ENCODE data around the gene FAM32A. TPM values are rescaled to one million over a fixed set of nuclear protein-coding genes. Genes with fewer than 3 reads are reported as not detected.

Gene FAM32A
- total RNA-seq, 1 experiment from 2014 or later, result 44.6 TPM

GRCh38 chr19:16157601-16158000 is 27.6 kb upstream of the FAM32A start:
- CTCF ChIA-PET, result no interaction called here
- in situ Hi-C loops (cut with HindIII; ENCODE audit: low pct_unique_long_range_greater_than_20kb, low sequenced_read_pairs) (no loop called here), intact Hi-C loops (cut with micrococcal nuclease; ENCODE audit: unreplicated experiment) (no loop called here)
- BruUV-seq (replicated peaks), result no TSS peak
- POLR2A ChIA-PET, result no interaction called here
- Histone ChIP-seq H3K36me3 (ENCODE audit: control insufficient read depth, insufficient read depth, low read length) (no peaks in the 10 kb centered on the region), H3K27me3 (ENCODE audit: control insufficient read depth, insufficient read depth, low read length) (no peaks in the 10 kb centered on the region), H3K27ac (ENCODE audit: low read length) (no peak overlapping the region), H3K4me3 (ENCODE audit: low read depth in 2 of 2, low read length in 2 of 2) (no peak overlapping the region), H3K4me1 (ENCODE audit: control insufficient read depth, insufficient read depth, low read length) (peaks cover 2% of the 10 kb centered on the region; the same call in 1 of the 2 replicates), H3K9me3 (ENCODE audit: control insufficient read depth, insufficient read depth, low read depth, low read length) (no peaks in the 10 kb centered on the region)
- DNase-seq (ENCODE audit: low read depth, low spot score) (no peak), ATAC-seq (no peak)
- no peak for TF ChIP-seq SIN3A (IDR thresholded peaks at IDR 0.05; ENCODE audit: borderline replicate concordance, insufficient read depth, low read depth, low read length)
- TF ChIP-seq REST (IDR thresholded peaks at IDR 0.05; ENCODE audit: insufficient read depth in 1 of 2, low read depth in 2 of 2, low read length in 1 of 2), result no peak
- no peak for TF ChIP-seq CTCF (IDR thresholded peaks at IDR 0.05)
- no peak for TF ChIP-seq TCF7L2 (IDR thresholded peaks at IDR 0.05; ENCODE audit: low read depth, low read length)
- no peak for TF ChIP-seq POLR2AphosphoS5 (IDR thresholded peaks at IDR 0.05; ENCODE audit: low read depth, low read length)

- intact Hi-C loops (cut with micrococcal nuclease; ENCODE audit: unreplicated experiment) (no loop called here), in situ Hi-C loops (cut with HindIII; ENCODE audit: low pct_unique_long_range_greater_than_20kb, low sequenced_read_pairs) (no loop called here)
- no TSS peak for BruUV-seq (replicated peaks)
- H3K4me3 ChIP-seq (ENCODE audit: low read depth in 2 of 2, low read length in 2 of 2), result no peak overlapping the region
- TF ChIP-seq CTCF (IDR thresholded peaks at IDR 0.05), result no peak
- TF ChIP-seq SIN3A (IDR thresholded peaks at IDR 0.05; ENCODE audit: borderline replicate concordance, insufficient read depth, low read depth, low read length), result no peak
- no peak for TF ChIP-seq REST (IDR thresholded peaks at IDR 0.05; ENCODE audit: insufficient read depth in 1 of 2, low read depth in 2 of 2, low read length in 1 of 2)
- TF ChIP-seq POLR2AphosphoS5 (IDR thresholded peaks at IDR 0.05; ENCODE audit: low read depth, low read length), result no peak
- TF ChIP-seq TCF7L2 (IDR thresholded peaks at IDR 0.05; ENCODE audit: low read depth, low read length), result no peak
- peaks cover 2% of the 10 kb centered on the region; the same call in 1 of the 2 replicates for H3K4me1 ChIP-seq (ENCODE audit: control insufficient read depth, insufficient read depth, low read length)
- H3K9me3 ChIP-seq (ENCODE audit: control insufficient read depth, insufficient read depth, low read depth, low read length), result no peaks in the 10 kb centered on the region
- no peak for ATAC-seq
- DNase-seq (ENCODE audit: low read depth, low spot score), result no peak
- CTCF ChIA-PET, result interaction anchor here (0.7 kb wide), 1 partner anchor 56 kb away, joined by 3 read pairs; no protein-coding TSS in a partner anchor
- no peaks in the 10 kb centered on the region for H3K27me3 ChIP-seq (ENCODE audit: control insufficient read depth, insufficient read depth, low read length)
- POLR2A ChIA-PET, result no interaction called here
- H3K27ac ChIP-seq (ENCODE audit: low read length), result no peak overlapping the region
- no peaks in the 10 kb centered on the region for H3K36me3 ChIP-seq (ENCODE audit: control insufficient read depth, insufficient read depth, low read length)
Measured at GRCh38 chr19:16159655-16160054, 25.6 kb upstream of the FAM32A start.
